Thymus (tissue), 11 donors: ENCODE data around the gene RNF17. TPM values are rescaled to one million over a fixed set of nuclear protein-coding genes. Genes with fewer than 3 reads are reported as not detected.

Experiments
- DNase-seq, 9 donors: peaks; one replicate each; pipeline ENCODE4 v3.0.0-alpha.2; 2013; ENCODE audit warnings: low spot score in 9 of 9, low read depth in 6 of 9, missing footprints in 1 of 9
- H3K27ac ChIP-seq, 2 donors: one replicate each; pipeline ENCODE4 v1.5.1; 2013; ENCODE audit warnings: control low read depth in 1 of 2, low read depth in 1 of 2, low read length in 1 of 2, mild to moderate bottlenecking in 1 of 2, moderate library complexity in 1 of 2
- H3K27me3 ChIP-seq, 2 donors: one replicate each; pipeline ENCODE4 v1.5.1; 2013; ENCODE audit warnings: low read length in 1 of 2; ENCODE audit not compliant: control insufficient read depth in 2 of 2, insufficient read depth in 1 of 2
- H3K36me3 ChIP-seq, 2 donors: one replicate each; pipeline ENCODE4 v1.5.1; 2013; ENCODE audit warnings: low read length in 1 of 2, mild to moderate bottlenecking in 1 of 2, moderate library complexity in 1 of 2; ENCODE audit not compliant: control insufficient read depth in 2 of 2, insufficient read depth in 2 of 2
- H3K4me1 ChIP-seq, 2 donors: one replicate each; pipeline ENCODE4 v1.5.1; 2013; ENCODE audit warnings: low read length in 2 of 2; ENCODE audit not compliant: control insufficient read depth in 2 of 2, insufficient read depth in 2 of 2
- H3K4me3 ChIP-seq, 2 donors: one replicate each; pipeline ENCODE4 v1.5.1; 2013; ENCODE audit warnings: low read length in 2 of 2, control low read depth in 1 of 2, mild to moderate bottlenecking in 1 of 2
- H3K9me3 ChIP-seq, 2 donors: one replicate each; pipeline ENCODE4 v1.5.1; 2013; ENCODE audit warnings: low read length in 1 of 2, mild to moderate bottlenecking in 1 of 2; ENCODE audit not compliant: control insufficient read depth in 2 of 2, insufficient read depth in 1 of 2
- WGBS: extraction: QIAGEN DNeasy Blood & Tissue Kit; methylation state at CpG from one replicate; pipeline ENCODE4 v1.1.7; 2013; 5-methylcytosine and 5-hydroxymethylcytosine counted together
- polyA plus RNA-seq: library from polyadenylated mRNA; stranded (reverse); fragments of 200-250 nt; gene quantifications from one replicate; pipeline ENCODE4 v1.2.3, GENCODE V29; 2013
- total RNA-seq: library from RNA; stranded (reverse); fragments of 120-200 nt; gene quantifications from one replicate; pipeline ENCODE4 v1.2.4, GENCODE V29; 2013
- donor health status: healthy.

RNF17 gene
- total and polyA plus RNA-seq, 2 donors: 0.05 to 0.34 TPM

DNA sequence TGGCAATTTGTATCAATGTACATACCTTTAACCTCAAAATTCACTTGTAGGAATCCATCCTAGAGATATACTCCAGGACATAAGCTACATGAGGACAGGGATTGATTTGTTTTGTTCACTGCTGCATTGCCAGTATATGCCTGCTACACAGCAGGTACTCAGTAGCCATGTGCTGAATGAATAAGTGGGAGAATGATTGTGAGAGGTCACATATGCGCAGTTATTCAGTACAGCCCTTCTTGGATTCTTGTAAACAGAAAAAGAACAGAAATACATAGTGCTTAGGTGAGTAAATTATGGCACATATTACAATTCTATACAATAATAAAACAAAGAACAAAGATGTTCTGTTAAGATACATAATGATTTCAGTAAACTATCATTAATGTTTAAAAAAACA lies 133.3 kb downstream of the RNF17 start:
- DNase-seq: no peak
- H3K27ac ChIP-seq: no peak overlapping the region
- no peaks in the 10 kb centered on the region for H3K27me3 ChIP-seq
- peaks cover 10 to 13% of the 10 kb centered on the region in 2 donors for H3K36me3 ChIP-seq
- no peak overlapping the region for H3K4me3 ChIP-seq
- peaks cover 0 to 1% of the 10 kb centered on the region in 2 donors for H3K9me3 ChIP-seq
- 98% methylated on average over 1 of the region's 1 CpG for WGBS
- no peaks in the 10 kb centered on the region for H3K4me1 ChIP-seq

DNA sequence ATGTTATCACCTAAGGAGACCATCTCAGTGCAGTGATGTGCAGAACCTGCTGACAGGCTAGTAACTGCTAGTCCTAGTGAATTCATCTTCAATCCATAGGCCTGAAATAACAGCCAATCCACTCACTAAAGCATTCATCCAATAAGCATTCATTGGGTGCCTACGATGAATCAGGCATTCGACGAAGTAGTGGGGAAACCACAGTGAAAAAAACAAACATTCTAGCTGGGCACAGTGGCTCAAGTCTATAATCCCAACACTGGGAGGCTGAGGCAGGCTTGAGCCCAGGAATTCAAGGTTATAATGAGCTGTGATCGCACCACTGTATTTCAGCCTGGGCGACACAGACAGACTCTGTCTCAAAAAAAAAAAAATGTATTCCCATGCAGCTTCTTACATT lies 135.6 kb downstream of the RNF17 start:
- H3K9me3 ChIP-seq: no peaks in the 10 kb centered on the region
- H3K36me3 ChIP-seq: peaks cover 2 to 16% of the 10 kb centered on the region in 2 donors
- no peaks in the 10 kb centered on the region for H3K27me3 ChIP-seq
- no peaks in the 10 kb centered on the region for H3K4me1 ChIP-seq
- DNase-seq: no peak
- 98% methylated on average over 5 of the region's 5 CpGs for WGBS
- H3K27ac ChIP-seq: no peak overlapping the region
- H3K4me3 ChIP-seq: no peak overlapping the region

DNA sequence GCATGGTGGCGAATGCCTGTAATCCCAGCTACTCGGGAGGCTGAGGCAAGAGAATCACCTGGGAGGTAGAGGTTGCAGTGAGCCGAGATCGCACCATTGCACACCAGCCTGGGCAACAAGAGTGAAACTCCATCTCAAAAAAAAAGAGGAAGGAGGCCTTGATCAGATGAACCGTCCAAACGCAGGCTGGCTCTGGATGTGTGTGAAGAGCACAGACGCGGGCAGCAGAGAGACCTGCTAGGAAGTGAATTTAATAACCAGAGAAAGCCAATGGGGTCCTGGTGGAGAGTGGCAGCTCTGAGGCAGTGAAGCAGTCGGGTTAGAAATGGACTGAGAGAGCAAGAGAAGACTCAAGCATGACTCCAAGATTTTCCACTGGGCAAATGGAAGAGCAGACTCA lies 136.5 kb downstream of the RNF17 start:
- 97% methylated on average over 9 of the region's 9 CpGs for WGBS
- Histone ChIP-seq H3K36me3 (peaks cover 3 to 20% of the 10 kb centered on the region in 2 donors), H3K4me1 (no peaks in the 10 kb centered on the region), H3K4me3 (no peak overlapping the region), H3K27ac (no peak overlapping the region), H3K27me3 (no peaks in the 10 kb centered on the region), H3K9me3 (no peaks in the 10 kb centered on the region)
- no peak for DNase-seq

DNA sequence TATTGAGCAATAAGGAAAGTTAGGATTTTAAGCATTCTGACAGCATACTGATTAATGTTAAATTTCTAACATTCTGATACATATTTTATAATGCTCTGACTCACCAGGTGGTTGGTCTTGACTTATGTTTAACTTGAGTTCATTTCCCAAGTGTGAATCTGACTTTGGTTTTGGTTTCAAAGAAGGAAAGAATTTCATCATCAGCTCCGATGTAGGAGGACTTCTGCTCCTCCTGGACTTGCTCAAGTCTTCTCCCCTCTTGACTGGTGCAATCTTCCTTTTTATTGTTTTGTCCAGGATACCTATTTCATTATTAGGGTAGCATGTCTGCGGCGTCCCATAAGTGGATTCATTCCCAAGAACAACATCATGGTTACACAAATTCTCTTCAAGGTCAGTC lies 141.3 kb downstream of the RNF17 start:
- Histone ChIP-seq H3K9me3 (no peaks in the 10 kb centered on the region), H3K4me3 (no peak overlapping the region), H3K4me1 (no peaks in the 10 kb centered on the region), H3K27me3 (no peaks in the 10 kb centered on the region), H3K27ac (no peak overlapping the region), H3K36me3 (peaks cover 12 to 22% of the 10 kb centered on the region in 2 donors)
- 95% methylated on average over 3 of the region's 3 CpGs for WGBS
- DNase-seq: no peak

DNA sequence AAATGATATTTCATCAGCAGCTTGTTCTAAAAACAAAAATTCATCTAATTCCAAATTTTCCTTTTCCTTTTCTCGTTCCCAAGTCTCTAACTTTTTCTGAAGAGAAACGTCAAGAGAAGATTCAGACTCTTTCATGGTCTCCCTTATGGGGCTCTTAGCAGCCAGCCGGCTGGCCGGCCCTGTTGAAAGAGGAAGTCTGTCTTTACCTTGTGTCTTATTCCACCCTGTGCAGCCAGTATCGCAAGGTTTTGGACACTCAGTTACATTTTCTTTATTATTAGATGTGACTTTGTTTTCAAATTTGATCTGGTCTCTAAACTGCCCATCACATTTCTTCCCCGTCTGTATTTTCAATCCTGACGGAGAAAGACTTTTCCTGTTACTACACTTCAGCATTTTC lies 142.3 kb downstream of the RNF17 start:
- no peaks in the 10 kb centered on the region for H3K4me1 ChIP-seq
- 98% methylated on average over 7 of the region's 7 CpGs for WGBS

DNA sequence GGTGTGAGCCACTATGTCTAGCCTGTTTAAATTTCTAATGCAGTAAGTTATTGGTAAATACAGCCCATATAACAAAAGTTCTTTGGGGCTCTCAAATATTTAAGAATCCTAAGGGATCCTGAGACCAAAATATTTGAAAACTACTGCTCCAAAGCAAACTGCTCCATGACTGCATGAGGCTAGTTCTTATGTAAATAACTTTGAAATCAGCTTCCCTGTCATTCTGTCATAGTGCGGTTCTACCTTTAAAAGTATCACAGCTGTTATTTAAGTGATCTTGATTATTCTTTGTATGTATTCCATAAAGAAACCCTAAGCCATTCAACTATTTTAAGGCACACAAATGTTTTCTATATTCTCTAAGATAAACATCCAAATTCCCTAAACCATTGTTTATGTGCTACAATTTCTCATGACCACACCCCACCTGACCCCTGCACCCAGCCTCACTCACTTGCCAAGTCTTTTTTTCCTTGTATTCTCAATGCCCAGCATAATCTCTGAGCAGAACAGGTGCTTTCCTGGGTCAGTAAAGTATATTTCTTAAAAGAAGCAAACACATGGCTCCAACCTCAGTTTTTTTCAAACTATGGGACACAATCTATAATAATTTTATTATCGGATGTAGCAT lies 146.6 kb downstream of the RNF17 start:
- Histone ChIP-seq H3K27me3 (no peaks in the 10 kb centered on the region), H3K9me3 (no peaks in the 10 kb centered on the region), H3K4me3 (no peak overlapping the region), H3K36me3 (peaks cover 10 to 20% of the 10 kb centered on the region in 2 donors), H3K4me1 (no peaks in the 10 kb centered on the region), H3K27ac (no peak overlapping the region)
- DNase-seq: no peak
- 96% methylated on average over 2 of the region's 2 CpGs for WGBS

More for the DNA sequence above, 142.3 kb downstream of the RNF17 start:
- Histone ChIP-seq H3K4me3 (no peak overlapping the region), H3K27me3 (no peaks in the 10 kb centered on the region), H3K9me3 (no peaks in the 10 kb centered on the region), H3K36me3 (peaks cover 12 to 24% of the 10 kb centered on the region in 2 donors), H3K27ac (no peak overlapping the region)
- no peak for DNase-seq

DNA sequence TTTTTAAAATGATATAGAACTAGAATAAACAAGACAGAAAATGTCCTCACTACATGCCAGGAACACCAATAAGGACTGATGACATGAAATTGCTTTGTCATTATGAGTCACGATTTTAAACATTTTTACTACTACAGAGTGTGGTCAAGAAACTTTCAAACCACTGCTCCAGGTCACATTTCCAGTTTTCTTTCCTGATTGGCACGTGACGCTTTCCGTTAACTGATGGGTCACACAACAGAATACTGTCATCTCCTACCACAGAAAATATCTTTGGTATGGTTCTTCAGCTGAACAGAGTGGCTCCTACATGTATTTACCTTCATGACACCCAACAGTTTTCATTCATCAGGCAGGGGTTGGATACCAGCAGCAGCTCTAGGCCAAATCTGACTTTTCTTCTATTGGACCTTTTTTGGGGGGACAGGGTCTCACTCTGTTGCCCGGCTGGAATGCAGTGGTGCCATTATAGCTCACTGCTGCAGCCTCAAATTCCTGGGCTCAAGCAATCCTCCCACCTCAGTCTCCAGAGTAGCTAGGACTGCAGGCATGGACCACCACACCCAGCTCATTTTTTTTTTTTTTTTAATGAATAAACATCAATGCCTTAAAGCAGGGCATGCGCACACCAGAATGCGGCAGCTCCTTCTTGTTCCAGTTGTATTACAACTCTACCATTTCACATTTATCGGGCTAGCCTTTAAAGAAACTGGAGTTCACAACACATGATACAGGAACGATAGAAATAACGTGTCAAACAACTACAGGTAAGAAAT lies 147.4 kb downstream of the RNF17 start:
- Histone ChIP-seq H3K4me1 (no peaks in the 10 kb centered on the region), H3K27ac (no peak overlapping the region), H3K4me3 (no peak overlapping the region), H3K9me3 (no peaks in the 10 kb centered on the region), H3K27me3 (no peaks in the 10 kb centered on the region), H3K36me3 (peaks cover 3 to 15% of the 10 kb centered on the region in 2 donors)
- DNase-seq: no peak
- WGBS: 96% methylated on average over 10 of the region's 10 CpGs

DNA sequence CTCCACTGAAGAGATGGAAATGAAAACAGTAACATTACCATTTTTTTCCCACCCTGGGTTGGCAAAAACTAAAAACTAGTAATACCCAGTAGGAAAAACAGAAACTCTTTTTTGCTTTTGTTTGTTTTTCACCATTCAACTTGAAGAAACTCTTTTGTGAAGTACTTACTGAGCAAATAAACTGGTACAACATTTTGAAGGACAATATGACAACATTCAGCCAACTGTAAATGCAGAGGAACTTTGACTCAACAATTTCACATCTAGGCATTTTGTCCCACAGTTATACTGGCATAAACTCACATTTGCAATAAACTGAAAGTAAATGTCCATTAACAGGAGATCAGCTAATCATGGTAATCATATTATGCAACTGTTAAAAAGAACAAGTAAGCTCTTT lies 152.5 kb downstream of the RNF17 start:
- Histone ChIP-seq H3K27ac (no peak overlapping the region), H3K27me3 (no peaks in the 10 kb centered on the region), H3K36me3 (peaks cover 0 to 5% of the 10 kb centered on the region in 2 donors), H3K4me3 (no peak overlapping the region), H3K4me1 (no peaks in the 10 kb centered on the region), H3K9me3 (no peaks in the 10 kb centered on the region)
- no peak for DNase-seq

DNA sequence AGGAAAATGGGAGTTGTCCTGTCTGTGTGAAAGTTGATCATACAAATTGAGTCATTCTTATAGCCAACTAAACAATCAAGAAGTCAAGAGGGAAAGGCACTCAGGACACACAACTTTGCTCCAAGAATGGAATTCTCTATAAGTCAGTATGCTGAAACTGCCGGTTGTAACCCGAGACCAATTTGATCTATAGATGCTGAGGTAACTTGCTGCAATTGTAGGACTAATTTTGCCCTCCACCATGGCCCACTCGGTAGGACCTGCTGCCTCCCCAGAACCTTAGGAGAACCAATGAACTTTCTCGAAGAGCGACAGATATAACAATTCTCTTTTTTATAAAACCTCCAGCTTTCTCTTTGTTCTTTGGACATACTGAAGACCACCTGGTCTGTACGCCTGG lies 157.0 kb downstream of the RNF17 start:
- 98% methylated on average over 6 of the region's 6 CpGs for WGBS
- Histone ChIP-seq H3K4me3 (no peak overlapping the region), H3K27ac (no peak overlapping the region), H3K4me1 (peaks cover 4 to 5% of the 10 kb centered on the region in 2 donors), H3K36me3 (no peaks in the 10 kb centered on the region), H3K9me3 (no peaks in the 10 kb centered on the region), H3K27me3 (no peaks in the 10 kb centered on the region)
- no peak for DNase-seq
